ENCODE data around the gene DEPDC7. TPM values are rescaled to one million over a fixed set of nuclear protein-coding genes. Genes with fewer than 3 reads are reported as not detected.

The DEPDC7 gene
- total RNA-seq, 1 experiment from 2014 or later = 7.5 TPM

DNA sequence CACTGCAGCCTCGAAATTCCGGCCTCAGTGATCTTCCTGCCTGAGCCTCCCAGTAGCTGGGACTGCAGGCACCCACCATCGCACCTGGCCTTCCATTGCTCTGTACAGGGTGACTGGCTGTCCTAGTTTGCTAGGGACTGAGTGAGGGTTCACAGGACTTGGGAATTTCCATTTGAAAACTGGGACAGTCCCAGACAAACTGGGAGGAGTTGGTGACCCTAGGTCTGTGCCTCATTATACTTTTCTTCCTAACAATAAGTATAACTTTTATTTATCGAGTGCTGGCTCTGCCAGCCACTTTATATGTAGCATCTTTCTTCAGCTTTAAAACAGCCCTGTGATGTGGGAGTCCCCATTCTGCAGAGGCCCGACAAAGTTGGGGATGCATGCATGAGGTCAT, 49.2 kb downstream of the DEPDC7 start:
- no peak overlapping the region for H3K27ac ChIP-seq (ENCODE audit: low read length)
- no peaks in the 10 kb centered on the region for H3K4me1 ChIP-seq (ENCODE audit: control insufficient read depth, insufficient read depth, low read length)
- ATAC-seq = no peak
- no peak overlapping the region for H3K4me3 ChIP-seq (ENCODE audit: low read depth in 2 of 2, low read length in 2 of 2)
- POLR2A ChIA-PET = interaction anchor here (0.8 kb wide), 1 partner anchor 171 kb away, joined by 3 read pairs; no protein-coding TSS in a partner anchor
- DNase-seq (ENCODE audit: low read depth, low spot score) = no peak
- BruUV-seq (replicated peaks) = no TSS peak
- H3K36me3 ChIP-seq (ENCODE audit: control insufficient read depth, insufficient read depth, low read length) = no peaks in the 10 kb centered on the region
- no peaks in the 10 kb centered on the region for H3K27me3 ChIP-seq (ENCODE audit: control insufficient read depth, insufficient read depth, low read length)
- in situ Hi-C loops (cut with HindIII; ENCODE audit: low pct_unique_long_range_greater_than_20kb, low sequenced_read_pairs) = no loop called here
- CTCF ChIA-PET = interaction anchor here (0.6 to 0.7 kb wide), 3 partner anchors 18 to 702 kb away, joined by 3 to 5 read pairs (median 3); no protein-coding TSS in a partner anchor
- H3K9me3 ChIP-seq (ENCODE audit: control insufficient read depth, insufficient read depth, low read depth, low read length) = no peaks in the 10 kb centered on the region
- TF ChIP-seq SIN3A (IDR thresholded peaks at IDR 0.05; ENCODE audit: borderline replicate concordance, insufficient read depth, low read depth, low read length) = no peak
- TF ChIP-seq POLR2AphosphoS5 (IDR thresholded peaks at IDR 0.05; ENCODE audit: low read depth, low read length) = no peak
- no peak for TF ChIP-seq REST (IDR thresholded peaks at IDR 0.05; ENCODE audit: insufficient read depth in 1 of 2, low read depth in 2 of 2, low read length in 1 of 2)
- TF ChIP-seq, protein P1, sequence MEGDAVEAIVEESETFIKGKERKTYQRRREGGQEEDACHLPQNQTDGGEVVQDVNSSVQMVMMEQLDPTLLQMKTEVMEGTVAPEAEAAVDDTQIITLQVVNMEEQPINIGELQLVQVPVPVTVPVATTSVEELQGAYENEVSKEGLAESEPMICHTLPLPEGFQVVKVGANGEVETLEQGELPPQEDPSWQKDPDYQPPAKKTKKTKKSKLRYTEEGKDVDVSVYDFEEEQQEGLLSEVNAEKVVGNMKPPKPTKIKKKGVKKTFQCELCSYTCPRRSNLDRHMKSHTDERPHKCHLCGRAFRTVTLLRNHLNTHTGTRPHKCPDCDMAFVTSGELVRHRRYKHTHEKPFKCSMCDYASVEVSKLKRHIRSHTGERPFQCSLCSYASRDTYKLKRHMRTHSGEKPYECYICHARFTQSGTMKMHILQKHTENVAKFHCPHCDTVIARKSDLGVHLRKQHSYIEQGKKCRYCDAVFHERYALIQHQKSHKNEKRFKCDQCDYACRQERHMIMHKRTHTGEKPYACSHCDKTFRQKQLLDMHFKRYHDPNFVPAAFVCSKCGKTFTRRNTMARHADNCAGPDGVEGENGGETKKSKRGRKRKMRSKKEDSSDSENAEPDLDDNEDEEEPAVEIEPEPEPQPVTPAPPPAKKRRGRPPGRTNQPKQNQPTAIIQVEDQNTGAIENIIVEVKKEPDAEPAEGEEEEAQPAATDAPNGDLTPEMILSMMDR (IDR thresholded peaks at IDR 0.05) = no peak
- no peak for TF ChIP-seq TCF7L2 (IDR thresholded peaks at IDR 0.05; ENCODE audit: low read depth, low read length)
- intact Hi-C loops (cut with micrococcal nuclease; ENCODE audit: unreplicated experiment) = loop anchor here (5.0 to 10.0 kb wide), 2 partner anchors 103 to 260 kb away; no protein-coding TSS in a partner anchor

DNA sequence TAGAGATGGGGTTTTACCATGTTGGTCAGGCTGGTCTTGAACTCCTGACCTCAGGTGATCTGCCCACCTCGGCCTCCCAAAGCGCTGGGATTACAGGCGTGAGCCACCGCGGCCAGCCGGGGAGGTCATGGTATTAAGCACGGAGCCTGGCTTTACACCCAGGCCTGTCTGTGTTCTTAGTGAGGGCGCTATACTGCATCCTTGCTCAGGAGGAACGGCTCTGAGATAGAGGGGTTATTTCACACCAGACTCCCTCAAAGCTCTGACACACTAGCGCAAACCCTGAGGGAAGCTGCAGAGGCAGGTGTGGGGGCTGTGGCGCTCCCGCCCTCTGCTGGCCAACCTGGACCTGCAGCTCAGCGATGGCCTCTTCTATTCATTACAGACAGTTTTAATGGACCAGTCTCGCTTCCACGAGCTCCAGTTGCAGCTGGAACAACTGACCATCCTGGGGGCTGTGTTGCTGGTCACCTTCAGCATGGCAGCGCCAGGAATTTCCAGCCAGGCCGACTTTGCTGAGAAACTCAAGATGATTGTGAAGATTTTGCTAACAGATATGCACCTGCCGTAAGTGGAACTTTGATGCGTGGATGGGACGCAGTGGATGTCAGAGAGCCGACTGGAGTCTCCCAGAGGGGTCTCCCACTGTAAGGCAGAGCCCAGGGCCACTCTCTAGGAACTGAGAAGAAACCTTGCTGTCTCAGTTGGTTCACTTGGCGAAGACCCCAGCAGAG, 49.9 kb downstream of the DEPDC7 start:
- H3K4me1 ChIP-seq (ENCODE audit: control insufficient read depth, insufficient read depth, low read length) = no peaks in the 10 kb centered on the region
- no peaks in the 10 kb centered on the region for H3K27me3 ChIP-seq (ENCODE audit: control insufficient read depth, insufficient read depth, low read length)
- in situ Hi-C loops (cut with HindIII; ENCODE audit: low pct_unique_long_range_greater_than_20kb, low sequenced_read_pairs) = no loop called here
- ATAC-seq (peak; percentile 94), DNase-seq (ENCODE audit: low read depth, low spot score) (peak; percentile 12)
- H3K36me3 ChIP-seq (ENCODE audit: control insufficient read depth, insufficient read depth, low read length) = no peaks in the 10 kb centered on the region
- no TSS peak for BruUV-seq (replicated peaks)
- no peak overlapping the region for H3K27ac ChIP-seq (ENCODE audit: low read length)
- POLR2A ChIA-PET = interaction anchor here (0.6 to 0.8 kb wide), 2 partner anchors 40 to 171 kb away, joined by 3 read pairs; no protein-coding TSS in a partner anchor
- H3K4me3 ChIP-seq (ENCODE audit: low read depth in 2 of 2, low read length in 2 of 2) = no peak overlapping the region
- intact Hi-C loops (cut with micrococcal nuclease; ENCODE audit: unreplicated experiment) = loop anchor here (5.0 to 10.0 kb wide), 2 partner anchors 103 to 261 kb away; no protein-coding TSS in a partner anchor
- CTCF ChIA-PET = interaction anchor here (0.6 to 0.9 kb wide), 4 partner anchors 13 to 701 kb away, joined by 3 to 5 read pairs (median 3); no protein-coding TSS in a partner anchor
- TF ChIP-seq, protein P1 (IDR thresholded peaks at IDR 0.05) = peak; percentile 97
- TF ChIP-seq POLR2AphosphoS5 (IDR thresholded peaks at IDR 0.05; ENCODE audit: low read depth, low read length) = no peak
- H3K9me3 ChIP-seq (ENCODE audit: control insufficient read depth, insufficient read depth, low read depth, low read length) = no peaks in the 10 kb centered on the region

All from Panc1 (cell line).